ENCODE measurements around the gene MOB2.
"Not testable (repeated sequence)": the region's sequence is repeated elsewhere in the genome, so short reads cannot be mapped to it uniquely, and the experiment has no call there.

DNA sequence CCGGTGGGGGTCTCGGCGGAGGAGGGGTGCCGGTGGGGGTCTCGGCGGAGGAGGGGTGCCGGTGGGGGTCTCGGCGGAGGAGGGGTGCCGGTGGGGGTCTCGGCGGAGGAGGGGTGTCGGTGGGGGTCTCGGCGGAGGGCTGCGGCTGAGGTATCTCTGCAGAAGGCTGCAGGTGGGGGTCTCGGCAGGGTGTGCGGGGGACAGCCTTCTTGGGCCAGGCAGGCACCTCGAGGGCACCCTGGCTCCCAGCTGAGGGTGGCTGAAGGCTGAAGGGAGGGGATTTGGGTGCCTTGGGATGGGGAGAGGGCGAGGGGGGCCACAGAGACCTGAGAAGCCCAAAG, 51.1 kb downstream of the MOB2 start:
- TF ChIP-seq FOXK2 (IDR thresholded peaks at IDR 0.05); SP1 (IDR thresholded peaks at IDR 0.05); LEF1 (IDR thresholded peaks at IDR 0.05; ENCODE audit: borderline replicate concordance); SUZ12 (IDR thresholded peaks at IDR 0.05); FOXM1 (IDR thresholded peaks at IDR 0.05; ENCODE audit: borderline replicate concordance); BHLHE40 (IDR thresholded peaks at IDR 0.05; ENCODE audit: borderline replicate concordance); FOXA1 (IDR thresholded peaks at IDR 0.05); ZNF384 (IDR thresholded peaks at IDR 0.05); CTBP1 (IDR thresholded peaks at IDR 0.05; ENCODE audit: borderline replicate concordance); ARNT (IDR thresholded peaks at IDR 0.05); TARDBP (IDR thresholded peaks at IDR 0.05): not testable (repeated sequence)

Measured in HEK293T (cell line).